Measurements from ENCODE around the gene KIT.

The KIT gene

DNA sequence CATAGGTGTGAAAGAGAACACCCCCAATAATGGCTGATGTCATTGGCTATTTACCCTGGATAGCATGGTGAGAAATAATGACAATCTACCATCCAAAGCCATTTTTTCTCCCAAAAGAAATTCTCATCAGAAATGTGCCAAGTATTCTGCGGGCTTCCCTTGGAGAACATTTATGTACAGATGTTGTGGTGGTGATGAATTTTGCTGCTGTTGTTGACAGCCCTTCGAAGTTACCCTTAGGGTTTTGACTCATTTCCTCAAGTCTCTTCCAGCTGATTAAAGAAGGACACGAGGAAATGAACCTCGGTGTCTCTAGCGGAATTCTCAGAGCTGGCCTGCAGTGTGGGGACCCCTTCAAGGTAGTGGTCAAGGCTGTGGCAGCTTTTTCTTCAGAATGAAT is 3.4 kb downstream of the KIT start:
- DNase-seq = no peak

DNA sequence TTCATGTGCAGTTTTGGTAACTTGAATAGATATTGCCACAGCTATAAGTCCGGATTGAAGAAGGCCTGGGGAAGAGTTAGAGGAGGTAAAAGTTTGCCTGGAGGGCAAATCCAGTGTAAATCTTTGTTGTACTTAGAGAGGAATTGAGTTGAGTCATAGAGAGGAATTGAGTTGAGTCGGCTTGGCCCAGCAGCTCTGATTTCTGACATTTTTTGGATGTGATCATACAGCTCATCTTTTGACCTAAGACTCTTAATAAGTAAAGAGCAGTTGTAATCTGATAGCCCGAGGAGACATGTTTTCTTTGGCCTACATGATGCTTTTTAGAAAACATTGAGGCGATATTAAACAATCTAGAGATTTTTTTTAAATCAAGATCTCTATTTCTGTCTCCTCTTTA is 3.9 kb downstream of the KIT start:
- no peak for DNase-seq

DNA sequence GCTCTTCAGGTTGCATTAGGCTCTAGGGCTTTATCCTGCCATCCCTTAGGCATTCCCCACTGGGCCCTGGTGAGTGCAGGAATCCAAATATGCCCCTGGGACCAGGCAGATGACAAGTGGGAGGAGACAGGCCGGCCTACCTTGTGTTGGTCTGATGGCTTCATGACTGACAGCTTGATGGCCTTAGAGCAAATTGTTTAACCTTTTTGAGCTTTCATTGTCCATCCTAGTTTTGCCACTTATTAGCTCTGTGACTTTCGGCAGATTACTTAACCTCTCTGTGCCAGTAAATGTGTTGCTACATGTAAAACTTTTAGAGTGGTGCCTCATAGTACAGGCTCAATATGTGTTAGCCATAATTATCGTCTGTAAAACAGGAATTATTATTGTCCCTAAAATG is 4.4 kb downstream of the KIT start:
- no peak for DNase-seq

DNA sequence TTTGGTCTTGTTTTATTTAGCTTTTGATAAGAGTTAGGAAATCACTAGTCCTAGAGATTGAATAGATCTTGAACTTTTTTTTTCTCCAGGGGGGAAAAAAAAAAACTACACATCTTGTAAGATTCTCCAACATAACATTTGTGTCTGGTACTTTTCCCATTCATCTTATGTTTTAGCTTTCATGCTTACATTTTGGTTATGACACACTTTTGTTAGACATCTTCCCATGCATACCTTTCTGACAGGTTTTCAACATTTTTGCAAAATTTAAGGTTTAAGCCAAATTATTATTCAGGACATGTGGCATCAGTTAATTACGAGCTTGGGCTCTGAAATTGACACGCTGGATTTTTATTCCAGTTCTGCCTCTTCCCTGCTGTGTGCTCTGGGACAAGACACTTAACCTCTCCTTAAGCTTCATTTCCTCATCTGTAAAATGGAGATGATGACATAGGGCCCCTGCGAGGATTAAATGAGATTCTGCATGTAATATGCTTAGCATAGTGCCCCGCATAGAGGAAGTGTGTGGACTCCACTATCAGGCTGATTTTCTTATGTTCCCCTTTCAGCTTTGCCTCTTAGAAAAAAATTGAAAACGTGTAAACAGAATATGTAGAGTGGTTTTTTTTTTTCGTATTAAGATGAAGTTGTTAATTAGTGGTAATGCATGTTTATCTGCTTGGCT is 5.3 kb downstream of the KIT start:
- no peak for DNase-seq

DNA sequence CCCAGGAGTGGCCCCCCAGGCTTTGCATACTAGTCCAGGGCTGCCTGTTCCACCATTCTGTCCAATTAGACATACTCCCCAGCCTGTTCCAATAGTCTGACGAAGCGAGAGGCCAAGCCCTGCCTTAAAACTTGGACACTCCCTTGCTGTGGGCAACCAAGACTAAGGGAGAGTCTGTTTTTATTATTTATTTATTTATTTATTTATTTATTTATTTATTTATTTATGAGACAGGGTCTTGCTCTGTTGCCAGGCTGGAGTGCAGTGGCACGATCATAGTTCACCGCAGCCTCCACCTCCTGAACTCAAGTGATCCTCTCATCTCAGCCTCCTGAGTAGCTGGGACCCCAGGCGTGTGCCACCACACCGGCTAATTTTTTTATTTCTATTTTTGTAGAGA is 6.6 kb downstream of the KIT start:
- no peak for DNase-seq

DNA sequence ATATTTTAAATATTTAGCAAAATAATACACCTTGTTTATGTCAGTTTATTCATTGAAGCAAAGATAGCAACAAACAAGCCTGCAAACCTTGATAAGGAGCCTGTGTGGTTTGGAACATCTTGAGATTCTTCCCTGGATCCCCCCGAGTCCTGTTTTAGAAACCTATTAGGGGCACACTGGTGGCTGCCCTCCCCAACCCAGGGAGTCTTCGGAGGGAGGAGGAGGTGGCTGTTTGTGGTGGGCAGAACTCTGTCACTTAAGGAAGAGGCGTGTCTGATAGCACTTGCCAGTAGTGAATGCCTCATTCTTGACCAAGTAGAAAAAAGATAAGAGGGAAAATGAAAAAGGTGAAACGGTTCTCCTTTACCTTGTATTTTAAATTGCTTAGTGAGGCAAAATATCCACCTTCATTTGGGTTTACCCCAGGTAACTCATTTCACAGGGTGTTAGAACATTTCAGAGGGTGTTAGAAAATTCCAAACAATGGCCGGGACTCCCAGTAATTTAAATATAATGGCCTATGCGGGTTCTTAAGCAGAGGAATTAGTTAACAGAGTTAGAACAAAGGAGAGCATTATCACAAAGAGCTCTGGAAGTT is 10.4 kb downstream of the KIT start:
- DNase-seq = no peak

DNA sequence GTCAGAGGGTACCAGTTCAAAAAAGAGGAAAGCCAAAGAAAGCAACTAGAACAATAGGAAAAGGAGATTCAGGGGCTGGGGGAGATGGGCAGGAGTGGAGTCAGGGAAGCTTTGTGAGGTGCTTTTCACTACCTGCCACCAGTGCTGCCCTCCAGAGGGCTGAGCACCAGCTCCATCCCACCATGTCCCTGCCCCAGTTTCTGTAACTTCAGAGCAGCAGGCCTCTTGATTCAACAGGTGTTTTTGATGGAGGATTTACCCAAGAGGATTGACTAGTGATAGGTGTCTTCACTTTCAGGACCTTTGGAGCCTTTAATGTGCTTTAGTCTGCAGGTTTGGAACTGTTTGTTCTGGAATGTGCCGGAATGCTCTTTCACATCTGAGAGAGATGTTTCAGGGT is 12.1 kb downstream of the KIT start:
- DNase-seq = no peak

DNA sequence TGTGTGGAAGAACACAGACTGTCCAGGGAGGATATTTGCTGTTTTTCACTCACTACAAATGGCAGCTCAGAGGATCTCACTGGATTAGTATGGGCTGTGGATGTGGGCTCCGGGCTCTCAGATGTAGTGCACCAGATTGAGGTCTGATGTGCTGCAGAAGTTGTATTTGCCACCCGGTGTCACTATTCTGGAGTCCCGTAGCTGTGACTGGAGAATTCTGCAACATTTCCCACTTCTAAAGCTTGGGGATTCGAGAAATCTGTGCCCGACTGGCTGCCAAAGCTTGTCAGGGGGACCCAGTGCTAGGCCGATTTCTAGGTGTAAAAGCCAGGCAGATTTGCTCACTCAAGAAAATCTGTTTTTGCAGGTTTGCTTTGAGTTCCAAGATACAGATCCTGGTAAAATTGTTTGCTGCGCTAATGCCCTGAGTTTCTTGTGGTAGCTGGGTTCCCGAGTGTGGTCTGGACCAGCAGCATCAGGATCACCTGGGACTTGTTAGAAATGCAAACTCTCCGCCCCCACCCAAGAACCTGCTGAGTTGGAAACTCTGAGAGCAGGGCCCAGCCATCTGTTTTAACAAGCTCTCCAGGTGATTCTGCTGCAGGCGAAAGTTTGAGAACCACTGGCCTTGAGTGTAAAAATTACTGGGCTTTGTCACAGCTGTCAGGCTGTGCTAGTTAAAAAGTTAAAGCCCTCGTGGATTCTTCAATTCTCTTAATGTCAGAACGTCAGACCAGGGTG is 18.1 kb downstream of the KIT start:
- no peak for DNase-seq

DNA sequence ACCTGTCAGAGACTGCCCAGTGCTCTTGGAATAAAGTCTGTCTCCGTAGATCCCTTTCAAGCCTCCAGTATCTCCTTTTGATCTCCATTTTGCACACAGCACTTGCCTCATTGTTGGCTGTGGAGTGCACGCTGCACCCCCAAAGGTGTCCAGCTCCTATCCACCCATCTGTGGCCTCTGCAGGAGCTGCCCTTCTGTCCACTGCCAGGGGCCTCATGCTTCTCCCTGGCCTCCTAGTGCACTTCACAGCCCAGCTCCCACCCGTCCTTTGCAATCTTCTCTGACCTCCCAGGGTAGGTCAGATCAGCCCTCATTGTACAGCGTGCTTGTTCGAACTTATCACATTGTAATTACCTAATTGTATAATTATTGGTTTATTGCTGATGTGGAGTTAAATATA is 18.9 kb downstream of the KIT start:
- DNase-seq = no peak

DNA sequence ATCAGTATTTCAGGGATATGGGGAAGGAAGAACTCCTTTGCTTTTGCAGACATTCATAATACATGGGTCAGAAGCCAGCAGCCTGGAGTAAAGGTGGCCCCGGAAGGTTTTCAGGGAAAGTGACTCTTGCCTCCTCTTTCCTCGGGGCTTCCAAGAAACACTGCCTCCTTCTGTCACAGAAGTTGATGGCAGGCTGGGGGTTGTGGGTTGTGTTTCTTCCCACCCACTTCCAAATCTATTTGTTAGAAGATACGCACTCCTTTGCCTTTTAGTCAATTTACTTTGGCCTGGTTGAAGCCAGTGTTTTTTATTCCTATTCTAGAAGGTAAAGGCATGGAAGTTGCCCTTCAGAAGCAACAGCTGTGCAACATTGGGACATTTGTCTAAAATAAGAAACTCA is 19.7 kb downstream of the KIT start:
- no peak for DNase-seq

DNA sequence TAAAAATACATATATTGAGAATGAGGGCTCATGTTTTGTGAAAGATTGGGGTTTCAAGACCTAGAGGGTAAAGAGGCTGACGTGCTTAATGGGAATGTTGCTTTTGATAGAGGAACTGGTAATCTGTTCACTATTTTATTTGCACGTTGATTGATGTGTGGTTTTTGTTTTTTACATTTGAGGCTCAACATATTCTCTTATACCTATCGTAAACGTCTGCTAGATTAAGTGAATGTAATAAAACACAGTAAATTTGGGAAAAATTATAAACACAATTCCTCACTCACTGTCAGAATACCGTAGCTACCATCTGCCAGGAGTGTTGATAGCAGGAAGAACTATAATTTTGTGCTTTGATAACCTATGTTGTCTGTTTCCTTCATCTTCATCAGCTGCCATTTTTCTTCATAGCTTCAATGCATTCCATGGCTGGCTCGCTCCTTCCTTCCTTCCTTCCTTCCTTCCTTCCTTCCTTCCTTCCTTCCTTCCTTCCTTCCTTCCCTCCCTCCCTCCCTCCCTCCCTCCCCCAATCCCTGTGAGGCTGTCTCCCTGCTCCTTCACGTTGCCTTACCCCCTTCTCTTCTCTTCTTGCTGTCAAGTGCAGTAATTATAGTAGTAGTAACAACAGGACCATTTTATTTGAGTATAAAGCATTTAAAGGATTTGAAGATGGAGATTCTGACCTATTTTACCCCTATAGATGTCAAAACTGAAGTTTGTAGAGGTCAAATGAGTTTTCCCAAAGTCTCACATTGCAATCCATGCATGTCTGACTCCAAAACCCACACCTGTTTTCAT is 20.3 kb downstream of the KIT start:
- DNase-seq = no peak

DNA sequence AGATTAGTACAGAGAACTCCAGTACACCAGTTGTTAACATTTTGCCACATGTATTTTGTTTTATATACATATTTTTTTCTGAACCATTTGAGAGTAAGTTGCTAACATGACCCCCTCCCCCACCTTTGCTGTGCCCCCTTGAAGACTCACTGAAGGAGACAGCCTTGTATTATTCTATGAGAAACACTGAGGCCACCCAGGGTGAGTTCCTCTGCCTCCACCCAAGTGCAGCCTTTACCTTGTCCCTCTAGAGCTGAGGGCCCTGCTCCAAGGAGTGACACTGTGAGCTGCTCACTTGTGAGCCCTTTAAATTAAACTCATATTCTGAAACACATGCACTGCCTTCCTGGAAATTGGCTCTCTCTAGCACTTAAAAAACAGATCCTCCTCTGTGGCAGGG is 21.1 kb downstream of the KIT start:
- no peak for DNase-seq

DNA sequence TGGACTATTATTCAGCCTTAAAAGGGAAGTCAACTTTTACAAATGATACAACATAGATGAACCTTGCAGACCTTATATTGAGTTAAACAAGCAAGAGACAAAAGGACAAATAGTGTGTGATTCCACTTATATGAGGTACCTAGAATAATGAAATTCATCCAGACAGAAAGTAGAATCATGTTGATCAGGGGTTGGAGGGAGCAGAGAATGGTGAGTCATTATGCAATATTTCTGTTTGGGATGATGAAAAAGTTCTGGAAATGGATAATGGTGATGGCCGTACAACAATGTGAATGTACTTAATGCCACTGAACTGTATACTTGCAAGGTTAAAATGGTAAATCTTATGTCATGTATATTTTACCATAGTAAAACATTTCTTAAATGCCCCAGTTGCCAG is 22.1 kb downstream of the KIT start:
- DNase-seq = no peak

DNA sequence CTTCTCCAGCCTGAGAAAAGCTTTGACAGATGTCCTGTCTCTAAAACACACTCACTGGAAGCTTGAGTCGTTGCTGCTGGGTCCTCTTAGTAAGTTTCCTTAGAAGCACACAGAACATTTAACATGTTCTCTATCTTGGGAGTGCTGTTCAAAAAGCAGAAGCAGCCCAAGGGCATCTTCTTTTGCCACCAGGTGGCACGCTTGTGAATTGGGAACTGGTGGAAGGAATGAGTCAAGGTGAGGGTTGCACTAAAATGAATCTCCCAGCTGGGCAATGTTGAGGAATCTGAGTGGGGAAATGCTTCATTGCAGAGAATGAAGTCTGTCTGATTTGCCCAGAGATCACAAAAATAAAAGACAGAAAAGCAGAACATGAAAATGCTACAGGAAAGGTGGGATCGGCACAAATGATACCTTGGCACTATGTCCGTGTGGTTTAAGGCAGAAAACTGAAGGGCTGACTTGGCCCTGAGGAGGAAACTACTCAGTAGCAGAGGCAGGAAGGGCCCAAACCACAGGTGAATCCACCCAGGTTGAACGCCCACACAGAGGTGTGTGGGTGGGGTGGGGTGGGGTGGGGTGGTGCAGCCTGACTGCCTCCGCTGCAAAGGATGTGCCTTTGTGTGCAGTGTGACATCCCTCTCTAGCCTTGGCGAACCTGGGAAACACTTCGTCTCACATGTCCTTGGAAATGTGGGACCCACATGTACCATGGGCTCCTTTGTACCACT is 26.0 kb downstream of the KIT start:
- DNase-seq = peak; percentile 28 to 41

DNA sequence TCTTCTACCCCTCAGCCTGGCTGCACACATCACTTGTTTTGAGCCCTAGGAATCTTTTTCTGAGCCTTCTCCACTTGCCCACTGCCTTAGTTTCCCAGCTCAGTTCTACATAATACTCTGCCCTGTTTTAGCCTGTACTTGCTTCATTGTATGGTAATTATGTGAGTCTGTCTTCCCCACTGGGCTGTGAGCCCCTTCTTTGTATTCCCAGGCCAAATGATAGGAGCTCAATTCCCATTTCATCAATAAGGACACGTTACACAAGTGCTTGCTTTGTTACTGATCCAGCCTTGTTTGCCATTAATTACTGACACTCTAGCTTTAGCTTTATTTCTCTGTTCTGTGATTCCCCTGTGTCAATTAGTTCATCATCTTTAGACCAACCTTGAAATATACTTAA is 28.1 kb downstream of the KIT start:
- no peak for DNase-seq

DNA sequence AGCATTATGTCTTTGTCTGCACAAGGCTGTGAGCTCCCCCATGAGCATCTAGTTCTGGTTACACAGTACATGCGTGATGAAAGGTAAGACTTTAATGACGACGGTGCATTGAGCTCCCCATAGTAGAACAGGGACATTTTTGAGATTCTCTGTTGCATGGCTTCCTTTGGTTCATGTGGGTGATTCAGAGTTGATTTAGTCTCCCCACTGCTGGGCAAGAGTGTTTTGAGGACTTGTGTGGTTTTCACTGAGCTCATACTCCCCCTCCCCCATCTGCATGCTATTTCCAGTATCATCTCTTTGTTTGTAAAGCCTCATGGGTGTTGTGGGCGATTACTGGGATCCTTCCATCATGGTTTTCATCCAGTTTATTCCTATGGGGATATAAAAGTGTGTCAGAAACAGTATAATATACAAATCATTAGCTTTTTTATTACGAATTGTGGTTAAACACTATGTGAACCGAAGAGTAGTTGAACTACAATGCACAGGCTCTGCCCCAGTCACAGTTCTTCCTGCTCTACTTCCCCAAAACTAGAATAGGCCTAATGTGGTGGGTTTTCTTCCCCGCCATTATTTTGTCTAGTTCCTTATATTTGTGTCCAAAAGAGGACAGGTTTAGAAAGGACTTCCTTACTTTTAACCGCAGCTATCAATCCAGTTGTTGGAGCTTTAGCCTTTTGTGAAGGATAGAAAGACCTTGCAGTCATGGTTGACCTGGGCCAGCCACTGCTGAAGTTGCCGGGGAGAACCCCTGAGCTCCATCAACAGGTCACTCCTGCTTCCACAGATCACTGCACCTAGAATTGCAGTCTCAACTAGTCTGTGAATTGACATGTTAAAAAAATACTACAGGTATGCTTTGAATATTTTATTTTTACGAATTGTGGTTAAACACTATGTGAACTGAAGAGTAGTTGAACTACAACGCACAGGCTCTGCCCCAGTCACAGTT is 30.4 kb downstream of the KIT start:
- DNase-seq = no peak

DNA sequence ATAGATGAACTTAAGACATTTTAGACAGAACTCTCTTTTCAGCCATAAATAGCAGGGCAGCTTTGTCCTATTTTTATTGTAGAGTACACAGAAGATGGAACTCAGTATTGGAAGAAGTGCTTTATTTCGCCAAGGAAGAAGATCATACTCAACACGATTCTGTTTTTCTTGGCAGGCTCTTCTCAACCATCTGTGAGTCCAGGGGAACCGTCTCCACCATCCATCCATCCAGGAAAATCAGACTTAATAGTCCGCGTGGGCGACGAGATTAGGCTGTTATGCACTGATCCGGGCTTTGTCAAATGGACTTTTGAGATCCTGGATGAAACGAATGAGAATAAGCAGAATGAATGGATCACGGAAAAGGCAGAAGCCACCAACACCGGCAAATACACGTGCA is 37.6 kb downstream of the KIT start:
- no peak for DNase-seq

DNA sequence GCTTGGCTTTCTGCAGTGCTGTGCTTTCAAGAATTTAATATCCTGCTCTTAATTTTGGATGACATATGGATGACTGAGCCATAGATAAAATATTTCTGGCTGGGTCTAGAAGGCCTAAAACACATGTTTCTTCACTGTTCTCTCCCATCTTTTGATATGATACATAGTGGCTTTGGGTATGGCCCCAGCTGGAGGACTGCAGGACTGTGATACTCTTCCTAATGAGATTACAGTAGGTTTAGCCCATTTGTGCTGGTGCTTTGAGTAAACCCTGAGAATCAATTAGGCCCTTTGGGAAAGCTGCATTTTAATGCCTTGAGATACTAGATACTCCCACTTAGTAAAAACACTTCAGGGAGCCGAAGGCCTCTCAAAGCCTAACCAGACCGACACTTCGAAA is 38.0 kb downstream of the KIT start:
- no peak for DNase-seq

DNA sequence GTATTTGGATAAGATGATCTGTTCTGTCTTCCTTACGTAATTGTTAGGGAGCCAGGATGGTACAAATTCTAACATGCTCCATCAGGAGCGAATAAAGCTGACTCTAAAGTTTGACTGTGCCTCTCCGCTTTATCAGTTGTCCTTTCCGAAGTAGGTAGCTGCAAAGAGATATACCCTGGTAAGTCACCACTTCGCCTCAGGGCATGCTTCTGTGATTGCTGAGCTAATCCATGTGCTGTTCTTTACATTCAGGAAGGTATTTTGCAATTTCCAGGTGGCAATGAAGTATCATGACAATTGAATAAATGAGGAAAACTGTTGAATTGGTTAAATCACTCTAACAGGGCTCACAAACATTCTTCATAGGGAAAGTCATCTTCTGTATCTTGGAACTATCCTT is 38.9 kb downstream of the KIT start:
- DNase-seq = no peak

DNA sequence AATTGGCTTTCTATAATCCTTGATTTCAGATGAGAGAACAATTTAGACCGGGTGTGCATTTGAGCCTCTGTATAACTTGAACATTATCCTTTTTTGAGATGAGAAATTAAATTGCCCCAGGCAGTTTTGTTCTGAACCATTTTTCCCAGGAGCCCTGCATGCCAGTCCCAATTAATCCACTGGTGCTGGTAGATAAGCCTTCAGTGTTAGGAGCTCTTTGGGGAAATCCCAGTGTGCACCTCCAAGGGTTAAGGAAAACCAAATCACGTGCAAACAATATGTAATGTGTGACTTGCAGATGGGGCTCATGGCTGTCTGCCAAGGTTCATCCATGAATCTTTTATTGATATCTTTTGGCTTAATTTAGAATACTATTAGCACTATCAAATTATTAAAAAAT is 43.2 kb downstream of the KIT start:
- no peak for DNase-seq

DNA sequence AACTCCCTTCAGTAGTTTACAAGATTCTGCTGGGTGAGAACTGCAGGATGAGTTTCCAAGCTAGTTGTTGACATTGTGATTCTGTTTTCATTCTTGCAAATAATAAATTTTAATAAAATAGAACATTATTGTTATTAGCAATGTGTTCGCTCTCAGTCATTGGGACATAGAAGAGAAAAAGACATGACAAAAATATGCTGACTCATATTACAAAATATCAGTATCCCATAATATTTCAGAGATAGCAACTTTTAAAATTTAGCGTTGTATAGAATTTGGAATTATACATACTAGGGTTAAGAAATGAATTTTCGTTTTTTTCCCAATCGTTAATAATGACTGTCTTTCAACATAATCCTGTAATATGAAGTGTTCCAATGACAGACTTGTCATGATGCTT is 45.4 kb downstream of the KIT start:
- DNase-seq = no peak

DNA sequence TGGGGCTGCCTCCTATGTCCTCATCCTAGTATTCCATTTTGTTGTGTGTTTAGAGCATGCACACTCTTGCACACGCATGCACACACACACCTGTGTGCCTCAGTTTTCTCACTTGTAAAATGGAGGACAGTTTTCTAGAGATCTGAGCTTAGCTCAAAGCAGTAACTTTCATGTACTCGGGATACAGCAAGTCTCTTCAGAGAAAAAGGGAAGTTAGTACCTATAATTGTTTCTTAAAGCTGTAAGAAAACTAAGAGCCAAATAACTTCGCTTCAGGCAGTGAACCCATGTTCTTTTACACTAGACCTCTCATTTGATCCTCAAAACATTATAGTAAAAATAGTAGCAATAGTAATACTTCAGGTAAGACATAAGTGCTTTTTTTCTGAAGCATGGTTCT is 49.6 kb downstream of the KIT start:
- DNase-seq = no peak

Measured in stimulated activated CD4-positive, alpha-beta T cell treated with anti-CD3 and anti-CD28 coated beads, Interleukin-2, amount 100 ng/mL, for 48 hours (primary cell).